Measurements from ENCODE around the gene SETD1A. TPM values are rescaled to one million over a fixed set of nuclear protein-coding genes. Genes with fewer than 3 reads are reported as not detected.
A peak's percentile ranks its signal among the peaks of the same experiment; 100 is the strongest.

SETD1A gene
- total RNA-seq (10 to 100 TPM; 31.3 to 45.5 TPM), total RNA-seq (30.8 to 34.0 reads per million in 2 donors)

DNA sequence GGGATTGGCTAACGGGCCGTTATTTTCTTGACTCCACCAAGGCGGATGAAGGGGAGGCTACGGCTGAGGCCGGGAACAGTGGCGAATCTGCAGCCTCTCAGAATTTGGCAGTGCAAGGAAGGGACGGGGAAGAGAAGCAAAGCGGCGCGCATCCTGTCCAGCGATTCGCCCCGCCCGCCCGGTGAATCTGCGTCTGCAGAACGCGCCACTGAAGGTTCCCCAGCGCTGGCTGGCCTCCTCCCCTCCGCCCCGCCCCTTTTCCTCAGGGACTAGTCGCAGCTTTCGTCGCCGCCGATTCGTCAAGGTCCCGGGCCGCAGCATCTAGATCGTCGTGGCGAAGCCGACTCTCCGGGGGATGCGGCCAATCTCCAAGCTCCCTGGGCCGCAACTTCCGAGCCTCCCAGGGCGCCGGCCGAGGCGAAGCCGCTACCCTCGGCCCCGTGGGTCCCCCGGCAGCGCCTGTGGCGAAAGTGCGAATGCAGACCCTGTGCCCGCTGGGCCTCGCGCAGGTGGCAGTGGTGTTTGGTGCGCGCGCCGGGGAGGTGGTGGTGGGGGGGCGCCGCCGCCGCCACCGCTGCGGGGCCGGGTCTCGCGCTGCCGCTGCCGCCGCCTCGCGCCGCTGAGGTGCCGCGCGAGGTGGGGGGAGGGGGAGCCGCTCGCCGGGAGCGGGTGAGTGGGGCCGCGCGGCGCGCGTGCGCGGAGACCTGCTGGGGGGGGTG is at the start of gene SETD1A:
SETD1A (plus strand) TSS at position 299 of the 719 bp plus-strand sequence. CDS start 978 bp downstream, outside the sequence.
- ATAC-seq, result peak; percentile 89
- H3K4me1 Mint-ChIP-seq, result peaks cover 29% of the 10 kb centered on the region

DNA sequence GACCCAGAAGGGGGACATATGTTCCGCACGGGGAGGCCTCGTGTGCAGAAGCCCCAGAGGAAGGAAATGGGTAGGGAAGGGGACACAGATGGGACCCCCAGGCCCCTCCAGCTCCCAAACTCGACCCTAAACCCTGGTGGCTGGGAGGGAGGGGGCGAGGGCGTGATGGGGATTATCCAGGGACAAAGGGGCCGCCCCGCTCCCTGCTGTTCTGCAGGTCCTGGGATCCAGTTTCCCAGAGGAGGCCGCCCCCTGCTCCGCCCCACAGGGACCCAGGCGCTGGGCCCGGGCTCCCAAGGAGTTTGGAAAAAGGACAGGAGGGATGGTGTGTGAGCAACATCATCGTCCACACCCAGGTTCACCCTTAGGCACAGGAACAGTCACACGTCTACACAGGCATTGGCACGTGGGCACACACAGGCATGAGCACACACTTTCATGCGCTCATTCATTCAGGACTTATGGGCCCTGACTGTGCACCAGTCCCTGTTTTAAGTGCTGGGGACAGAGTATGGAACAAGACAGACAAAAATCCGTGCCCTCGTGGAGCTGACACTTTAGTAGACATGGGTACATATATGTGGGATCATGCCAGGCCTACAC is 47.0 kb upstream of the SETD1A start:
- Mint-ChIP-seq H3K4me1 (peaks cover 9% of the 10 kb centered on the region), H3K27ac (no peak overlapping the region), H3K36me3 (ENCODE audit: low read depth) (no peaks in the 10 kb centered on the region), H3K4me3 (no peak overlapping the region), H3K27me3 (no peaks in the 10 kb centered on the region)
- no peaks in the 10 kb centered on the region for H3K9me3 ChIP-seq (ENCODE audit: control insufficient read depth, low read length, poor library complexity, severe bottlenecking)
- DNase-seq (no peak), ATAC-seq (no peak)

More for the DNA sequence above, at the start of gene SETD1A:
- Mint-ChIP-seq H3K27me3 (no peaks in the 10 kb centered on the region), H3K36me3 (ENCODE audit: low read depth) (peaks cover 7% of the 10 kb centered on the region), H3K27ac (peak within 1 kb of the TSS; percentile 96), H3K4me3 (peak within 1 kb of the TSS; percentile 93)
- peak; percentile 92 to 96 (median 93) for DNase-seq
- H3K9me3 ChIP-seq (ENCODE audit: control insufficient read depth, low read length, poor library complexity, severe bottlenecking), result no peaks in the 10 kb centered on the region

DNA sequence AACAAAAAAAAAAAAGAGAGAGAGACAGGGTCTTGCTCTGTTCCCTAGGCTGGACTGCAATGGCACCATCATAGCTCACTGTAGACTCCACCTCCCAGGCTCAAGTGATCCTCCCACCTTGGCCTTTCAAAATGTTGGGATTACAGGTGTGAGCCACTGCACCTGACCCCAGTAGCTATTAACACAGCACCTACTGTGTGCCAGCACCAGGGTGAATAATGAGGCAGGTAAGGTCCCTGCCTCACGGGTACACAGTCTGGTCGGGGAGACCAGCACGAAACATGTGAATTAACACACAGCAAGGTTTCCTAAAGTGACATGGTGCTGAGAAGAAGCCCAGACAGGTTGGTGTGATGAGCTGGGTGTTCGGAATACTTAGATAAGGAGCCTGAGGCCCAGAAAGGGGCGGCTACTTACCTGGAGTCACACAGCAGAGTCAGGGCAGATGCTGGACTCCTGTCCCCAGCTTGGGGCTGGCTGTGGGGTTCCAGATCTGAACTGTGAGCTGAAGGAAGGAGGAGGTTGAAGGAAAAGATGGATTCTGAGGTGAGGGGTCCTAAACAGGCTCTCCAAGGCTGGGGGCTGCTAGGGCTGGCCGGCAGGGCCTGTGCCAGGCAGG is 44.7 kb upstream of the SETD1A start:
- no peaks in the 10 kb centered on the region for H3K27me3 Mint-ChIP-seq
- H3K36me3 Mint-ChIP-seq (ENCODE audit: low read depth), result no peaks in the 10 kb centered on the region
- H3K27ac Mint-ChIP-seq, result no peak overlapping the region
- H3K9me3 ChIP-seq (ENCODE audit: control insufficient read depth, low read length, poor library complexity, severe bottlenecking), result no peaks in the 10 kb centered on the region
- ATAC-seq, result no peak
- no peak for DNase-seq
- peak overlapping the region; percentile 67 for H3K4me3 Mint-ChIP-seq
- peaks cover 2% of the 10 kb centered on the region for H3K4me1 Mint-ChIP-seq

DNA sequence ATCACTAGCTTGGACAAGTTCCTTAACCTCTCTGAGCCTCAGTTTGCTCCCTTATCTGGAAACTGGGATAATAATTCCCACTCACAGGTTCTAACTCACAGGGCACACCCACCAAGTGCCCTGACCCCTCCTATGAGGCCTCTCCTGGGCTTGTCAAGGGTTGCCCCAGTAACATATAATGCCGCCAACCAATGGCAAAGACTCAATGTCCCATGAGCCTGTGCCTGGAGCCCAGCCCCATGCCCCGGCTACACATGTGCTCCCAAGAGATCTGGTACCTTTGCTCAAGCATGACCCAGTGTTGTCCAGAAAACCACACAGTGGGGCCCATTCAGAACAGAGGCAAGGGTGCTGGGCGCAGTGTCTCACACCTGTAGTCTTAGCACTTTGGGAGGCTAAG is 42.7 kb upstream of the SETD1A start:
- Mint-ChIP-seq H3K4me3 (no peak overlapping the region), H3K27ac (no peak overlapping the region), H3K27me3 (no peaks in the 10 kb centered on the region), H3K36me3 (ENCODE audit: low read depth) (no peaks in the 10 kb centered on the region), H3K4me1 (no peaks in the 10 kb centered on the region)
- H3K9me3 ChIP-seq (ENCODE audit: control insufficient read depth, low read length, poor library complexity, severe bottlenecking), result no peaks in the 10 kb centered on the region
- DNase-seq (no peak), ATAC-seq (no peak)

DNA sequence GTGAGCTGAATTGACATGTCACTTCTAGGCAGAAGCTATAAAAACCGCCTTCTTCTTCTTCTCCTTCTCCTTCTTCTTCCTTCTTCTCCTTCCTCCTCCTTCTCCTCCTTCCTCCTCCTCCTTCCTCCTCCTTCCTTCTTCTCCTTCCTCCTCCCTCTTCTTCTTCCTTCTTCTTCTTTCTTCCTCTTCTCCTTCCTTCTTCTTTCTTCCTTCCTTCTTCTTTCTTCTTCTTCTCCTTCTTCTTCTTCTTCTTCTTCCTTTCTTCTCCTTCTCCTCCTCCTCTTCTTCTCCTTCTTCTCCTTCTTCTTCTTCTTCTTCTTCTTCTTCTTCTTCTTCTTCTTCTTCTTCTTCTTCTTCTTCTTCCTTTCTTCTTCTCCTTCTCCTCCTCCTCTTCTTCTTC is 38.9 kb upstream of the SETD1A start:
- Mint-ChIP-seq H3K36me3 (ENCODE audit: low read depth) (no peaks in the 10 kb centered on the region), H3K4me1 (peaks cover 11% of the 10 kb centered on the region), H3K27me3 (no peaks in the 10 kb centered on the region), H3K4me3 (no peak overlapping the region), H3K27ac (no peak overlapping the region)
- DNase-seq (no peak), ATAC-seq (no peak)
- H3K9me3 ChIP-seq (ENCODE audit: control insufficient read depth, low read length, poor library complexity, severe bottlenecking), result no peaks in the 10 kb centered on the region

DNA sequence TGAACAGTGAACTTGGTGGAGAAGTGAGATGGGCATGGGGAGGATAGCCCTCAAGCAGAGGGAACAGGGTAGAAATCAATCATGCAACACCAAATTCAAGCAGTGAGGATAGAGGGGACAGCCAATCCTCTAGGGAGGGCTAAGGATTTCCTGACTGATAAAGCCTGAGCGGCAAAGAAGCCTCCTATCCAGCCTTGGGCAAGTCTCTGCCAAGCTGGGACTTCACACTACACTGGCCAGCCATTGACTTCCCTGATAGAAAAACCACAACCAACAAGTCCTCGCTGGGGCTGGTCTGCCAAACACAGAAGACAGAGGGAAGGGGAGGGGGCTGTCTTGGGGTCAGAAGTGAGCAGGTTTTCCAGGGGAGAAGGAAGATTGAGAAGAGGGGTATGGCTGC is 36.7 kb upstream of the SETD1A start:
- H3K9me3 ChIP-seq (ENCODE audit: control insufficient read depth, low read length, poor library complexity, severe bottlenecking), result no peaks in the 10 kb centered on the region
- H3K27me3 Mint-ChIP-seq, result no peaks in the 10 kb centered on the region
- ATAC-seq (no peak), DNase-seq (no peak)
- peak overlapping the region; percentile 98 for H3K27ac Mint-ChIP-seq
- peaks cover 20% of the 10 kb centered on the region for H3K4me1 Mint-ChIP-seq
- peak overlapping the region; percentile 47 for H3K4me3 Mint-ChIP-seq
- H3K36me3 Mint-ChIP-seq (ENCODE audit: low read depth), result no peaks in the 10 kb centered on the region

DNA sequence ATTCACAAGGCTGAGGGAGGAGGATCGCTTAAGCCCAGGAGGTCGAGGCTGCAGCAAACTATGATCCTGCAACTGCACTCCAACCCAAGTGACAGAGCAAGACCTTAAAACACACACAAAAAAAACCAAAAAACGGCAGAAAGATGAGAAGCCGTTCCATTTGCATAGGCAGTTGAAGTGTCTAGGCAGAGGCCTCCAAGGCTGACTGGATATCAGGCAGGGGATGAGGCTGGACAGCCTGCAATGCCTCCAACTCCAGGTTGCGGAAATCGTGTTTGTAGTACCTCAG is 36.2 kb upstream of the SETD1A start:
- Mint-ChIP-seq H3K27me3 (no peaks in the 10 kb centered on the region), H3K4me1 (peaks cover 25% of the 10 kb centered on the region), H3K27ac (peak overlapping the region; percentile 98), H3K36me3 (ENCODE audit: low read depth) (no peaks in the 10 kb centered on the region), H3K4me3 (peak overlapping the region; percentile 99)
- ATAC-seq (no peak), DNase-seq (no peak)
- no peaks in the 10 kb centered on the region for H3K9me3 ChIP-seq (ENCODE audit: control insufficient read depth, low read length, poor library complexity, severe bottlenecking)

DNA sequence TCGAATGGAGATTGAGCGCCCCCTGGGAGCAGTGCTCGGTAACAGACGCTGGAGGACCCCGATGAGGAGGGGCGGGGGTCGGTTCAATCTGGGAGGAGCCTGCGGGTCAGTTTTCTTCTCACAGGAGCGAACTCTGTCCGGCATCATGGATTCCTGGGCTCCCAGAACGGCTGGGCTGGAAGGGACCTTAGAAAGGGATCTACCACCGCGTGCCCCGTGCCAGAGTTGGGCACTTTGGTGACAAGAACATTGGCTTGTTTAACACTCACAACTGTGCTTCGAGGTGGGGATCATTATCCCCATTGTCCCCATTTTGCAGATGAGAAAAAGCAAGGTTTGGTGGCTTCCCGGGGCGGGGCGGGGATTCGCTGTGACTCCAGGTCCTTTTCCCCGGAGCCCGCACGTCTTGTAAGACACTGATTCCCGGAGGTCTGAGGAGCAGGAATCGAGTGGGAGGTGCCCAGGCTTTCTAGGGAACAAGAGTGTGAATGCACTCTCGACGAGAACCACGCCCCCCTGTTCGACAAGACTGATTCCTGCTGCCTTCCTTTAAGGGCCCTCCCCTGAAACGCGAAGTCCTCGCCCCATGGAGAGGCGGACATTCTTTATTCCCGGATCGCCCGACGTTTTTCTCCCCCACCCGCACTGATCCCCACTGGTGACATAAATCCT is 35.7 kb upstream of the SETD1A start:
- H3K27ac Mint-ChIP-seq, result peak overlapping the region; percentile 98
- H3K4me1 Mint-ChIP-seq, result peaks cover 29% of the 10 kb centered on the region
- H3K27me3 Mint-ChIP-seq, result no peaks in the 10 kb centered on the region
- peak overlapping the region; percentile 99 for H3K4me3 Mint-ChIP-seq
- peak; percentile 78 to 83 (median 79) for DNase-seq
- no peak for ATAC-seq
- H3K36me3 Mint-ChIP-seq (ENCODE audit: low read depth), result no peaks in the 10 kb centered on the region
- H3K9me3 ChIP-seq (ENCODE audit: control insufficient read depth, low read length, poor library complexity, severe bottlenecking), result no peaks in the 10 kb centered on the region

DNA sequence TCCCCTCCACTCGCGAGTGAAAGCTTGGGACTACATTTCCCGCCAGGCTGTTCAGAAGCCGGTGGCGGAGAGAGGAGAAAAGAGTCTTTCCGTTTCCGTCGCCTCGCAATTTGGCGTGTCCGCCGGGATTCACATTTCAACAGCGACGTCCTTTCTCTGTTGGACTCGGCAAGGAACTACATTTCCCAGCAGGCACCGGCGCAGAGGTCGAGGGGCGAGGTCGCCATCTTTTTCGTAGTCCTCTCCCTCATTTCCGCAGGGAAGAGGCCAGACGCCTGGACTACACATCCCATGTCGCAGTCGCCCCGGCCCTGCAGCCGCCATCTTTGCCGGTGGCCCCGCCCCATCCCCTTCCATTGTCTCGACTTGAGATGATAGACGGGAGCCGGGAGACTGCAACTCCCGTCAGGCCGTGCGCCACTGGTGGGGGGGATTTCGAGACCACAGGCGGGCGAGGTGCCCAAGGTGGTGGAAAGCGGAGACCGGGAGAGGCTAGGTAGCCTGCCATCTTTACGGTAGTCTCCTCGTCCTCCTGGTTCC is 35.1 kb upstream of the SETD1A start:
- DNase-seq (peak; percentile 97 to 99 (median 97)), ATAC-seq (peak; percentile 81)
- peak overlapping the region; percentile 99 for H3K4me3 Mint-ChIP-seq
- H3K4me1 Mint-ChIP-seq, result peaks cover 29% of the 10 kb centered on the region
- H3K36me3 Mint-ChIP-seq (ENCODE audit: low read depth), result no peaks in the 10 kb centered on the region
- peak overlapping the region; percentile 98 for H3K27ac Mint-ChIP-seq
- no peaks in the 10 kb centered on the region for H3K27me3 Mint-ChIP-seq
- H3K9me3 ChIP-seq (ENCODE audit: control insufficient read depth, low read length, poor library complexity, severe bottlenecking), result no peaks in the 10 kb centered on the region

DNA sequence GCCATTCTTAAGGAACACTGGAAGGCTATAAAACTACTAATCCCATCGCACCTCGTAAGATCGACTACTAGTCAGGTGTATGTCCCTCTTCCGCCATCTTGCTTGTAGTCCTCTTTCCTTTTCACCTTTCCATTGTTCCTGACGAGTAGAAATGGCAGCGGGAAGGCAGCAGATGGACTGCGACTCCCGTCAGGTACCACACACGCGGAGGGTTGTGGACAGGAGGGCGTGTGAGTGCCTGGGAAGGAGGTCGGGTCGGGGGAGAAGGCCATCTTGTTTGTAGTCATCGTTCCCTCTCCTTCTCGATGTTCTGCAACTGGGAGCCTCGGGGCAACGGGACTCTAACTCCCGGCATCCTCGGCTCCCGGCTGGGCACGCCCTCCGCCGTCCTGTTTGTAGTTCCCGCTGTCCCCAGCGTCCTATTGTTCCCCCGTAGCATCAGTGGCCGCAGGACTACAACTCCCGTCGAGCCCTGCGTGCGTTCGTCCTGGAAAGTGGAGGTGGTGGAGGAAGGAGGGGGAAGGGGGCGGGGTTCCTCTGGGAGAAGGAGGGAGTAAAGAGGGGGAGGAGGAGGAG is 34.5 kb upstream of the SETD1A start:
- Mint-ChIP-seq H3K36me3 (ENCODE audit: low read depth) (no peaks in the 10 kb centered on the region), H3K4me3 (peak overlapping the region; percentile 99), H3K27me3 (no peaks in the 10 kb centered on the region), H3K27ac (peak overlapping the region; percentile 98), H3K4me1 (peaks cover 29% of the 10 kb centered on the region)
- peak; percentile 74 for ATAC-seq
- H3K9me3 ChIP-seq (ENCODE audit: control insufficient read depth, low read length, poor library complexity, severe bottlenecking), result no peaks in the 10 kb centered on the region
- DNase-seq, result peak; percentile 89 to 94 (median 91)

DNA sequence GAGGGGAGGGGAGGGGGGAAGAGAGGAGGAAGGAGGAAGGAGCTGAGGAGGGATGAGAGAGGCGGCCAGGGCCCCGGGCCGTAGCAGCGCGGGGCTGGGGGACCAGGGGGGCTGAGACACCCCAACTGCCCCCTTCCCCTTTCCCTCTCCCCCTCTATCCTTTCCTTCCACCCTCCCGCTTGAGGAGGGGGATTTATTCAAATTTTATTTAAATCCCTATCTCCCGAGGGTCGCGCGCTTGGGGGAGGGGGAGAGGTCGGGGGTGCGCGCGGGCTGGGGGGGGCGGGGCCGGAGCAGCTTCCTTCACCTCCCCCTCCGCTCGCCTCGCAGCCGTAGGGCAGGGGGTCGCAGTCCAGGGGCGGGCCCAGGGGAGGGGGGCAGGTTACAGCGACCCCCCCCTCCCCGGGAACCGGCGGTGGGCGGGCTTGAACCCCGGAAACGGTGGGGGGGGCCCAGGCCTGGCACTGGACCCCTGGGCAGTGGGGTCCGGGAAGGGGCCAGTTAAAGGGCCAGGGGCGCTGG is 33.9 kb upstream of the SETD1A start, which contains the start of gene FBXL19:
FBXL19 (plus strand) TSS at position 19 of the 522 bp plus-strand sequence. CDS start 2,183 bp downstream, outside the sequence.
- no peaks in the 10 kb centered on the region for H3K9me3 ChIP-seq (ENCODE audit: control insufficient read depth, low read length, poor library complexity, severe bottlenecking)
- peaks cover 29% of the 10 kb centered on the region for H3K4me1 Mint-ChIP-seq
- peak within 1 kb of the TSS; percentile 99 for H3K4me3 Mint-ChIP-seq
- DNase-seq (no peak), ATAC-seq (no peak)
- H3K36me3 Mint-ChIP-seq (ENCODE audit: low read depth), result no peaks in the 10 kb centered on the region
- H3K27ac Mint-ChIP-seq, result peak within 1 kb of the TSS; percentile 98
- H3K27me3 Mint-ChIP-seq, result no peaks in the 10 kb centered on the region

DNA sequence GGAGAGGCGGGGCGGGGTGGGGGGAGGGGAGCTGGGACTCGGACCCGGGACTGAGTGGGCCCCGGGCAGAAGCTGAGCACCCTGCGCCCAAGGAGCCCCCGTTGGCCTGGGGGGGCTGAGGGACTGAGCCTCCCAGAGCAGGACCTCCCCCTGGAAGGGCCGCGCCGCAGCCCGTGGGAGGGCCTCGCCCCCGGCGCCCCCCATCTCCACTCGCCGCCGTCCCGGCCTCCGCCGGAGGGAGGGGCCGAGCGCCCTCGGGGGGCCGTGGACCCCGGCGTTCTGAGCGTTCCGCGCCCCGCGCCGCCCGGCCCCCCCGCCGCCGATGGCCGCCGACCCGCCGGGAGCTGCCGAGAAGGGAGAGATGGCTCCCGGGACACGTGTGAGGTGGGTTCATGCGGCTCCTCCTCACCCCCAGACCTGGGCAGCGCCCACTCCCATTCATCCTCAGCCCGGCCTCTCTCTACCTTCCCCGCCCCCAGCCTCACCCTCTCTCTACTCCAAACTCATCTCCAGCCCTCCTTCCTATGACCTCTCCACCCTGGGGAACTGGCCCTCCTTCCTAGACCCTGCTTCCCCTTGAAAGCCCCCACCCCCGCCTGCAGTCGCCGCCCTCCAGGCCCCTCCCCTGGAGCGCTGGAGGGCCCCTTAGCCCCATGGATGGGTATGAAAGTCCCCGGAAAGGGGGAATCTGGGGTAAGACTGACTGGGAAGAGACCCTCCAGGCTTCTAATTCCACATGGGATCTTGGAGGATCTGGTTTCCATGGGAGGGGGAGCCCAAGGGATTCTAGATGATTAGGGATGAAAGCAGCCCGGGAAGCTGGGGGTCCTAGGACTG is 33.3 kb upstream of the SETD1A start:
- no peak for ATAC-seq
- no peaks in the 10 kb centered on the region for H3K27me3 Mint-ChIP-seq
- no peaks in the 10 kb centered on the region for H3K36me3 Mint-ChIP-seq (ENCODE audit: low read depth)
- peak overlapping the region; percentile 54 for H3K27ac Mint-ChIP-seq
- H3K4me1 Mint-ChIP-seq, result peaks cover 29% of the 10 kb centered on the region
- no peaks in the 10 kb centered on the region for H3K9me3 ChIP-seq (ENCODE audit: control insufficient read depth, low read length, poor library complexity, severe bottlenecking)
- DNase-seq, result no peak
- H3K4me3 Mint-ChIP-seq, result peak overlapping the region; percentile 83

All from T-helper 17 cell (primary cell).